Stimulated activated CD4-positive, alpha-beta T cell treated with anti-CD3 and anti-CD28 coated beads, Interleukin-1b, Interleukin-23, amount 100 ng/mL, for 24 hours (primary cell): ENCODE measurements around the gene TTC12.

Experiments used
- DNase-seq, 4 experiments: peaks; one replicate each; pipeline ENCODE4 v3.0.0-alpha.2; 2020; ENCODE audit warnings: low read depth in 4 of 4, low spot score in 1 of 4

The TTC12 gene

GRCh38 chr11:113400631-113401230 is 86.3 kb downstream of the TTC12 start:
- no peak for DNase-seq

GRCh38 chr11:113401718-113402117 is 87.3 kb downstream of the TTC12 start:
- DNase-seq: no peak

GRCh38 chr11:113404859-113405430 is 90.6 kb downstream of the TTC12 start:
- DNase-seq: no peak

- no peak for DNase-seq
These were observed 91.5 kb downstream of the TTC12 start for GRCh38 chr11:113405724-113406478.

- no peak for DNase-seq
These were observed 92.8 kb downstream of the TTC12 start for GRCh38 chr11:113407163-113407562.

GRCh38 chr11:113408206-113408605 is 93.8 kb downstream of the TTC12 start:
- DNase-seq: no peak

- DNase-seq: no peak
These were observed 94.5 kb downstream of the TTC12 start for GRCh38 chr11:113408887-113409286.

- no peak for DNase-seq
These were observed 95.1 kb downstream of the TTC12 start for GRCh38 chr11:113409526-113409925.

- DNase-seq: no peak
These were observed 96.2 kb downstream of the TTC12 start for GRCh38 chr11:113410414-113411135.

- DNase-seq: no peak
These were observed 97.2 kb downstream of the TTC12 start for GRCh38 chr11:113411536-113411935.

GRCh38 chr11:113412675-113413074 is 98.3 kb downstream of the TTC12 start:
- DNase-seq: no peak

GRCh38 chr11:113415343-113415742 is 101.0 kb downstream of the TTC12 start:
- no peak for DNase-seq
